Body of pancreas (tissue), 4 donors: Measurements from ENCODE around the gene BCAP29. TPM values are rescaled to one million over a fixed set of nuclear protein-coding genes. Genes with fewer than 3 reads are reported as not detected.
"Not testable (repeated sequence)": the region's sequence is repeated elsewhere in the genome, so short reads cannot be mapped to it uniquely, and the experiment has no call there.

ENCODE experiments used
- ATAC-seq: fragments of 150-250 bp; one replicate; pipeline ENCODE4 v1.9.1; 2016
- DNase-seq, 4 donors: peaks; one replicate each; pipeline ENCODE4 v3.0.0-alpha.2; 2019
- H3K27ac ChIP-seq, 4 donors: fragments of 200-600 bp; sonication (generic); 1 replicate in 3 of 4; 2 replicates in 1 of 4; pipeline versions ENCODE4 v1.5.1 to v1.6.1; 2016 to 2019; ENCODE audit warnings: mild to moderate bottlenecking in 1 of 4, mixed read lengths in 1 of 4, moderate library complexity in 1 of 4
- H3K27me3 ChIP-seq, 2 donors: fragments of 200-600 bp; sonication (generic); one replicate each; pipeline ENCODE4 v1.6.0; 2016; ENCODE audit warnings: mild to moderate bottlenecking in 1 of 2
- H3K36me3 ChIP-seq, 2 donors: fragments of 200-600 bp; sonication (generic); replicated peaks in 1 of 2; 2 replicates each; pipeline ENCODE4 v1.5.1; 2016; ENCODE audit warnings: low read depth in 2 of 2; ENCODE audit not compliant: insufficient read depth in 1 of 2
- H3K4me1 ChIP-seq: fragments of 200-600 bp; sonication (generic); one replicate; pipeline ENCODE4 v1.6.0; 2016
- H3K4me3 ChIP-seq, 2 donors: fragments of 200-600 bp; sonication (generic); 1 replicate in 1 of 2; 2 replicates in 1 of 2; pipeline ENCODE4 v1.5.1; 2016 to 2019
- H3K9me3 ChIP-seq, 3 donors: fragments of 200-600 bp; sonication (generic); 1 replicate in 2 of 3; 2 replicates in 1 of 3; pipeline ENCODE4 v1.5.1; 2016
- CTCF ChIP-seq, 7 experiments: fragments of 450-650 bp in 4 of 7; fragments of 200-600 bp in 3 of 7; sonication (generic) in 3 of 7; IDR thresholded peaks; one replicate each; pipeline ENCODE4 v1.5.1; 2016 to 2019; ENCODE audit warnings: antibody characterized with exemption in 7 of 7
- POLR2A ChIP-seq, 3 donors: fragments of 450-650 bp; IDR thresholded peaks; one replicate each; pipeline ENCODE4 v1.6.1; 2016; ENCODE audit warnings: antibody characterized with exemption in 3 of 3, mild to moderate bottlenecking in 2 of 3
- WGBS, 2 donors: methylation state at CpG; one replicate each; pipeline ENCODE4 v1.1.5; 2017; 5-methylcytosine and 5-hydroxymethylcytosine counted together
- intact Hi-C: fragments of 100-400 bp; cut with DNase I; formaldehyde crosslinking; loops from one replicate; pipeline ENCODE4 v1.15.1; 2023
- total RNA-seq, 2 donors: library from RNA; depleted of rRNA; stranded (reverse); fragments of >200 nt; gene quantifications; one replicate each; pipeline ENCODE4 v1.1.0, GENCODE V29; 2016

The BCAP29 gene, protein sequence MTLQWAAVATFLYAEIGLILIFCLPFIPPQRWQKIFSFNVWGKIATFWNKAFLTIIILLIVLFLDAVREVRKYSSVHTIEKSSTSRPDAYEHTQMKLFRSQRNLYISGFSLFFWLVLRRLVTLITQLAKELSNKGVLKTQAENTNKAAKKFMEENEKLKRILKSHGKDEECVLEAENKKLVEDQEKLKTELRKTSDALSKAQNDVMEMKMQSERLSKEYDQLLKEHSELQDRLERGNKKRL
- total RNA-seq, result 10 to 100 TPM; 20.8 to 37.9 TPM

GRCh38 chr7:107579885-107580715 lies at the start of gene BCAP29:
Gene BCAP29 (plus strand): TSS chr7:107580246. CDS start chr7:107580773, 527 bp downstream.
- Histone ChIP-seq H3K36me3 (no peaks in the 10 kb centered on the region), H3K27me3 (no peaks in the 10 kb centered on the region), H3K4me1 (peaks cover 11% of the 10 kb centered on the region), H3K4me3 (peak within 1 kb of the TSS; percentile 37 to 64), H3K9me3 (no peaks in the 10 kb centered on the region), H3K27ac (peak within 1 kb of the TSS; percentile 76 to 96 (median 92))
- intact Hi-C loops, result no loop called here
- TF ChIP-seq CTCF (IDR thresholded peaks at IDR 0.05) (peak; percentile 15 to 57 (median 45)), POLR2A (IDR thresholded peaks at IDR 0.05) (peak; percentile 72 to 85 (median 75))
- 0% methylated on average over 5 to 86 of the region's 89 CpGs for WGBS, 2 donors
- ATAC-seq, result peak; percentile 95
- DNase-seq, result peak; percentile 77 to 83 (median 78)

- Histone ChIP-seq H3K9me3 (no peaks in the 10 kb centered on the region), H3K4me3 (no peak overlapping the region), H3K27ac (no peak overlapping the region), H3K36me3 (no peaks in the 10 kb centered on the region), H3K4me1 (no peaks in the 10 kb centered on the region), H3K27me3 (no peaks in the 10 kb centered on the region)
- TF ChIP-seq CTCF (IDR thresholded peaks at IDR 0.05) (no peak), POLR2A (IDR thresholded peaks at IDR 0.05) (no peak)
- intact Hi-C loops, result no loop called here
- ATAC-seq (no peak), DNase-seq (no peak)
These were observed 49.3 kb upstream of the BCAP29 start for GRCh38 chr7:107530751-107531150.

DNA sequence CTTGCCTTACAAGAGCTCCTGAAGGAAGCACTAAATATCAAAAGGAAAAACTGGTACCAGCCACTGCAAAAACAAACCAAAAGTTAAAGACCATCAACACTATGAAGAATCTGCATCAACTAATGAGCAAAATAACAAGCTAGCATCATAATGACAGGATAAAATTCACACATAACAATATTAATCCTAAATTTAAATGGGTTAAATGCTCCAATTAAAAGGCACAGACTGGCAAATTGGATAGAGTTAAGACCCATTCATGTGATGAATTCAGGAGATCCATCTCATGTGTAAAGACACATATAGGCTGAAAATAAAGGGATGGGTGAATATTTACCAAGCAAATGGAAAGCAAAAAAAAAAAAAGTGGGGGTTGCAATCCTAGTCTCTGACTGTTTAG lies 45.9 kb upstream of the BCAP29 start:
- no peak for DNase-seq
- no peak for ATAC-seq
- TF ChIP-seq CTCF (IDR thresholded peaks at IDR 0.05) (no peak), POLR2A (IDR thresholded peaks at IDR 0.05) (no peak)
- intact Hi-C loops, result no loop called here
- Histone ChIP-seq H3K27ac (no peak overlapping the region), H3K36me3 (no peaks in the 10 kb centered on the region), H3K4me3 (no peak overlapping the region), H3K27me3 (no peaks in the 10 kb centered on the region), H3K9me3 (no peaks in the 10 kb centered on the region), H3K4me1 (peaks cover 17% of the 10 kb centered on the region)

DNA sequence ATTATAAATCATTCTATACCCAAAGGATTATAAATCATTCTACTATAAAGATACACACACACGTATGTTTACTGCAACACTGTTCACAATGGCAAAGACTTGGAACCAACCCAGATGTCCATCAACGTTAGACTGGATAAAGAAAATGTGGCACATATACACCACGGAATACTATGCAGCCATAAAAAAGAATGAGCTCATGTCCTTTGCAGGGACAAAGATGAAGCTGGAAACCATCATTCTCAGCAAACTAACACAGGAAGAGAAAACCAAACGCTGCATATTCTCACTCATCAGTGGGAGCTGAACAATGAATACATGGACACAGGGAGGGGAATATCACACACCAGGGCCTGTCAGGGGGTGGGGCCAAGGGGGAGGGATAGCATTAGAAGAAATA lies 42.8 kb upstream of the BCAP29 start:
- H3K4me3 ChIP-seq, H3K36me3 ChIP-seq, DNase-seq, H3K27me3 ChIP-seq, H3K9me3 ChIP-seq, ATAC-seq, intact Hi-C loops: not testable (repeated sequence)
- WGBS, 2 donors, result 45 to 61% methylated on average over 4 of the region's 4 CpGs
- Histone ChIP-seq H3K27ac (peak overlapping the region in 2 of 4 donors; percentile 5 to 61), H3K4me1 (peaks cover 17% of the 10 kb centered on the region)

DNA sequence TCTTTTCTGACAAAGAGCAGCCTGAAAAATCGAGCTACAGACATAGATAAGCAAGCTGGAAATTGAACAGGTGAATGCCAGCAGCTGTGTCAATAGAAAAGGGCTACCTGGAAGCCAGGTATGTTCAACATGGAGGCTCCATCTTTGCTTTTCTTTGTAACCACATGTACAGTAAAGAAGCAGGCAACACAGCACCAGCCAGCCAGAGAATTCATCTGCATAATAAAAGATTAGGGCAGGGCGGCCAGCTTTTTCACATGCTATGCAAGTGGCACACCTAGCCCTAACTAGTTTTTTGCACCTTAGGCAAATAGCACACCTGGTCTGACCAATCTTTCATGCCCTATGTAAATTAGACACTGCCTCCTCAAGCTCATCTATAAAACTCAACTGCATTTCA lies 42.0 kb upstream of the BCAP29 start:
- H3K36me3 ChIP-seq, result no peaks in the 10 kb centered on the region
- DNase-seq, result peak; percentile 75 to 91 (median 86)
- intact Hi-C loops, result no loop called here
- 21 to 35% methylated on average over 2 of the region's 2 CpGs for WGBS, 2 donors
- no peak for TF ChIP-seq CTCF (IDR thresholded peaks at IDR 0.05)
- TF ChIP-seq POLR2A (IDR thresholded peaks at IDR 0.05), result no peak
- peaks cover 17% of the 10 kb centered on the region for H3K4me1 ChIP-seq
- no peaks in the 10 kb centered on the region for H3K9me3 ChIP-seq
- H3K27ac ChIP-seq, result peak overlapping the region in 2 of 4 donors; percentile 50 to 61
- no peaks in the 10 kb centered on the region for H3K27me3 ChIP-seq
- ATAC-seq, result peak; percentile 93
- no peak overlapping the region for H3K4me3 ChIP-seq
